Mammary epithelial cell (primary cell): ENCODE measurements around the gene NOS2.

Experiments used
- EZH2 ChIP-seq: IDR thresholded peaks from 2 replicates; pipeline ENCODE4 v1.6.1; 2012; ENCODE audit warnings: low read length, inconsistent platforms, borderline replicate concordance
- TF ChIP-seq, protein P1 (sequence below), 2 donors: IDR thresholded peaks in 1 of 2; conservative IDR thresholded peaks in 1 of 2; 2 replicates each; pipeline ENCODE4 v1.5.1; 2011 to 2012; ENCODE audit warnings: inconsistent platforms in 2 of 2, low read length in 2 of 2, mild to moderate bottlenecking in 2 of 2, control low read depth in 1 of 2, low read depth in 1 of 2; ENCODE audit not compliant: insufficient read depth in 1 of 2; ENCODE audit errors: extremely low read depth in 1 of 2

DNA sequence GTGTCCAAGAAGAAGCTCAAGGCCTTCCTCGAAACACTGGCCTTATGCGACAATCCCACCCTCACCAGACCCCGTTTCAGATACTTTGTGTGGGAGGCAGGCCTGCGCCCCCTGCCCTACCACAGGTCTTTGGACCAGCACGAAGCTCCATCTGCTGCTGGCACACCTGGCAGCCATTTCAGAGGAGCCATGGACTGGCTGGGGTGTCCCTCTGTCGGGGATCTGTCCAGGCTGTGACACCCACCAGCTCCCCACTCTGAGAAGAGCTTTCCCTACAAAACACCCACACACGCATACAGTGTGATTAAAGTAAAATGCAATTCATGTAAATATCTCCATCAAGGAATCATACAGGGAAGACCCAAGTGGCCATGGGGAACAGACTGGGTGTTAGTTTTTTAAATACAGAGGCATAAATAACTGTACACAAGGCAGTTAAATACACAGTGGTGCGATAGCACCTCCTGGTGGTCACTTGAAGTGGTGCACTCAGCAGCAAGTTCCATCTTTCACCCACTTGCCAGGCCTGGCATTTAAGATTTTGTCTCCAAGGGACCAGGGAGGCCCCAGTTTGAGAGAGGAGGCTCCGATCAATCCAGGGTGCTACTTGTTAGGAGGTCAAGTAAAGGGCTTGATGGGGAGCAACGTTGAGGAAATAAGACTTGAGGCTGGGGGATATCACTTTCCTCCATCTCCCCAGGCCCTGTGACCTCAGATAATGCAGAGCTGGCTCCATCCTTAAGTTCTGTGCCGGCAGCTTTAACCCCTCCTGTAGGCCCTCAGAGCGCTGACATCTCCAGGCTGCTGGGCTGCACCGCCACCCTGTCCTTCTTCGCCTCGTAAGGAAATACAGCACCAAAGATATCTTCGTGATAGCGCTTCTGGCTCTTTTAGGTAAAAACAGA is 43.6 kb downstream of the NOS2 start:
- TF ChIP-seq, protein P1, sequence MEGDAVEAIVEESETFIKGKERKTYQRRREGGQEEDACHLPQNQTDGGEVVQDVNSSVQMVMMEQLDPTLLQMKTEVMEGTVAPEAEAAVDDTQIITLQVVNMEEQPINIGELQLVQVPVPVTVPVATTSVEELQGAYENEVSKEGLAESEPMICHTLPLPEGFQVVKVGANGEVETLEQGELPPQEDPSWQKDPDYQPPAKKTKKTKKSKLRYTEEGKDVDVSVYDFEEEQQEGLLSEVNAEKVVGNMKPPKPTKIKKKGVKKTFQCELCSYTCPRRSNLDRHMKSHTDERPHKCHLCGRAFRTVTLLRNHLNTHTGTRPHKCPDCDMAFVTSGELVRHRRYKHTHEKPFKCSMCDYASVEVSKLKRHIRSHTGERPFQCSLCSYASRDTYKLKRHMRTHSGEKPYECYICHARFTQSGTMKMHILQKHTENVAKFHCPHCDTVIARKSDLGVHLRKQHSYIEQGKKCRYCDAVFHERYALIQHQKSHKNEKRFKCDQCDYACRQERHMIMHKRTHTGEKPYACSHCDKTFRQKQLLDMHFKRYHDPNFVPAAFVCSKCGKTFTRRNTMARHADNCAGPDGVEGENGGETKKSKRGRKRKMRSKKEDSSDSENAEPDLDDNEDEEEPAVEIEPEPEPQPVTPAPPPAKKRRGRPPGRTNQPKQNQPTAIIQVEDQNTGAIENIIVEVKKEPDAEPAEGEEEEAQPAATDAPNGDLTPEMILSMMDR (conservative IDR thresholded peaks at IDR 0.05 in 1 of 2, IDR thresholded peaks at IDR 0.05 in 1 of 2; ENCODE audit: extremely low read depth in 1 of 2, insufficient read depth in 1 of 2, low read depth in 1 of 2, low read length in 2 of 2) = peak; percentile 75 to 79
- TF ChIP-seq EZH2 = no peak
